GM12864 (cell line): Measurements from ENCODE around the gene CTAGE1.
"Not testable (repeated sequence)": the region's sequence is repeated elsewhere in the genome, so short reads cannot be mapped to it uniquely, and the experiment has no call there.

Experiments
- DNase-seq: peaks from one replicate; pipeline ENCODE4 v3.0.0-alpha.2; 2011; ENCODE audit warnings: low read depth
- H3K4me3 ChIP-seq: 2 replicates; pipeline ENCODE4 v1.5.1; 2011; ENCODE audit warnings: mild to moderate bottlenecking, low read depth, low read length, control low read depth
- TF ChIP-seq, protein P1 (sequence below): IDR thresholded peaks from 2 replicates; pipeline ENCODE4 v1.5.1; 2011; ENCODE audit warnings: low read depth, mild to moderate bottlenecking, moderate library complexity, low read length, control low read depth, inconsistent platforms; ENCODE audit errors: missing control alignments

The CTAGE1 gene

DNA sequence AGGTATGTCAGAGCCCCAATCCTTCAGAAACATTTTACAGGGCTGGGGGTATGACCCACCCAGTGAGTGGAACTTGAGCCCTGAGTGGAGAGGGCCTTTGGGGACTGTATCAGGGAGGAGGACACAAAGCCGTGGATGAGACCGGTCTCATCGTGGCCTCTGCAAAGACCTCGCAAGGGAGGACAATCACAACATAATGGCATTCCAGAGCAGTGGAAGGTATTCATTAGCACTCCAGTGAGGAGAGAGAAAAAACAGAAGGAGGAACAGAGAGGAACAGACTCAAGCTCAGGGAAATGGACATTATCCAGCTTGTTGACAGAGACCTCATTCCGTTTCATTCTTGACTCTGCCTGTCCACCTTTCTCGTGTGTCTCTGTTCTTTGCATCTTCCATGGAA, 38.8 kb upstream of the CTAGE1 start:
- H3K4me3 ChIP-seq = no peak overlapping the region
- no peak for DNase-seq
- TF ChIP-seq, protein P1, sequence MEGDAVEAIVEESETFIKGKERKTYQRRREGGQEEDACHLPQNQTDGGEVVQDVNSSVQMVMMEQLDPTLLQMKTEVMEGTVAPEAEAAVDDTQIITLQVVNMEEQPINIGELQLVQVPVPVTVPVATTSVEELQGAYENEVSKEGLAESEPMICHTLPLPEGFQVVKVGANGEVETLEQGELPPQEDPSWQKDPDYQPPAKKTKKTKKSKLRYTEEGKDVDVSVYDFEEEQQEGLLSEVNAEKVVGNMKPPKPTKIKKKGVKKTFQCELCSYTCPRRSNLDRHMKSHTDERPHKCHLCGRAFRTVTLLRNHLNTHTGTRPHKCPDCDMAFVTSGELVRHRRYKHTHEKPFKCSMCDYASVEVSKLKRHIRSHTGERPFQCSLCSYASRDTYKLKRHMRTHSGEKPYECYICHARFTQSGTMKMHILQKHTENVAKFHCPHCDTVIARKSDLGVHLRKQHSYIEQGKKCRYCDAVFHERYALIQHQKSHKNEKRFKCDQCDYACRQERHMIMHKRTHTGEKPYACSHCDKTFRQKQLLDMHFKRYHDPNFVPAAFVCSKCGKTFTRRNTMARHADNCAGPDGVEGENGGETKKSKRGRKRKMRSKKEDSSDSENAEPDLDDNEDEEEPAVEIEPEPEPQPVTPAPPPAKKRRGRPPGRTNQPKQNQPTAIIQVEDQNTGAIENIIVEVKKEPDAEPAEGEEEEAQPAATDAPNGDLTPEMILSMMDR = no peak

DNA sequence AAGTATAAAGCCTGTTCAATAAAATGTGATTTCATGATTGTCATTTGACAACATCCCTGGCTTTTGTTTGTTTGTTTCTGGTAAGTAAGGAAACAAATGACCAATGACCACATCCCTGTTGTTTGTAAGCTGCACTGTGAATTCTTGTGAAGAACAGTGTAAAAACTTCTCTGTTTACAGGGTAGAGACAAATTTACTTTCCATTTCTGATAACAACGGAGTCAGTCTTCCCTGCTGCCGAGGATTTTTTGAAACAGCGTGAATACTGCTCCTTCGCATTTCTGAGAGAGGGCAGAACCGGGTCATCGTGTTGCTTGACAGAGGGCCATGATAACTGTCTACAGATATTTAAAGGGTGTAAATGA, 38.4 kb upstream of the CTAGE1 start:
- TF ChIP-seq, protein P1 = no peak
- DNase-seq = no peak
- no peak overlapping the region for H3K4me3 ChIP-seq

DNA sequence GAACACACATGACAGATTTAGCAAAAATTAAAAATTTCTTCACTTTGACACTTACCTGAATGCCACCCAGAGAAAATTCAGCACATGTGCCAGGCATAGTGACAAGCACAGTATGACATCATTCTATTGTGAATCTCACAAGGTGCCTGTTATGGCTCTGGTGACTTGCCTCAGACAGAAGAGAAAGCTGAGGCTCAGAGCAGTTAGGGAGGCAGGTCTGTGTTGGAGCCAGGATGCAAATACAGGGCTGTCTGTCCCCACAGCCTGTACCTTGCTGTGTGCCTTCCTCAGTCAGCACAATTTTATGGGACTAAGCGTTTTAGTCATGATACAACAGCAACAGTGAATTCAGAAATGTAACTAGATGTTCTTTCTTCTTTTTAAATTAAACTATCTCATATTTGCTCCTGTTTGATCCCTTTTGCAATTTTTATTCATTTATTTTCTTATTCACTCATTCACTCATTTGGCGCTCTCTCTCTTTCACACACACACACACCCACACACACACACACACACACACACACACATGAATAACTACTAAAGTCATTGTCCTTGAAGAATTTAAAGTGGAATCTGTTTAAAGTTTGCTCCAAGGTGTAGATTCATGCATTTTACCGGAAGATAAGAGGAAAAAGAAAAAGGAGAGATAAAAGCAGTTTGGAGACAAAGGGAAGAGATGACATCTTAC, 37.9 kb upstream of the CTAGE1 start:
- TF ChIP-seq, protein P1 = no peak
- no peak for DNase-seq
- no peak overlapping the region for H3K4me3 ChIP-seq

DNA sequence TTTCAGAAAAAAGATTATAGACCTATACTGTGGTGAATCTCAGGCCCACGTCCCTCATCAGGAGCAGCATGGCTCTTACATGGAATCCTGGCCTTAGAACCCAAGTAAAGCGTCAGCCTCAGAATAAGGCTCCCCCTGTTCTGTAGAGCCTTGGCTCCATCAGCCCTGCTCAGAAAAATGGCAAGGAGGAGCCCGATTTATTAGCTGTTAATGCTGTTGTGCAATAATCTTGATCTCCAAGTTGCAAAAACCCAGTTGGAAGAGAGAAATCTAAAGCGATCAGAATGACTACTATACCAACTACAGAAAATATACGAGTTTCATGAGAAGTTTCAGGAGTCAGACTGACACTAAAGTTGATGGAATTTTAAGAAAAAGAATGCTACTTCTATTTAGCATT, 35.6 kb upstream of the CTAGE1 start:
- no peak overlapping the region for H3K4me3 ChIP-seq
- DNase-seq = no peak
- TF ChIP-seq, protein P1 = no peak

DNA sequence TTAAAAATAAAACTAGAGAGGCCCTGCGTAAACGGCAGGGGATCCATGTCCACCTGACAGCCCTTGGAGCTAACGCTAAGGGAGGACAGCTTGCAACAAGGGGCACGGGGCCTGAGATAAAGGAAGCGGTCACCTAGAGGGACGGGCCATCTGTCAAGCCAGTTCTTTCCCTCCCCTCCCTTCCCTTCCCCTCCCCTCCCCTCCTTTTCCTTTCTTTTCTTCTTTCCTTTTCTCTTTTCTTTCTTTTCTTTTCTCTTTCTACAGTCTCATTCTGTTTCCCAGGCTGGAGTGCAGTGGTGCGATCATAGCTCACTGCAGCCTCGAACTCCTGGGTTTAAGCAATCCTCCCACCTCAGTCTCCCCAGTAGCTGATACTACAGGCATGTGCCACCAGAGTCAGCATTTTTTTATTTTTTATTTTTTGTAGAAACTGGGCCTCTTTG, 34.5 kb upstream of the CTAGE1 start:
- TF ChIP-seq, protein P1 = no peak
- H3K4me3 ChIP-seq = no peak overlapping the region
- no peak for DNase-seq

DNA sequence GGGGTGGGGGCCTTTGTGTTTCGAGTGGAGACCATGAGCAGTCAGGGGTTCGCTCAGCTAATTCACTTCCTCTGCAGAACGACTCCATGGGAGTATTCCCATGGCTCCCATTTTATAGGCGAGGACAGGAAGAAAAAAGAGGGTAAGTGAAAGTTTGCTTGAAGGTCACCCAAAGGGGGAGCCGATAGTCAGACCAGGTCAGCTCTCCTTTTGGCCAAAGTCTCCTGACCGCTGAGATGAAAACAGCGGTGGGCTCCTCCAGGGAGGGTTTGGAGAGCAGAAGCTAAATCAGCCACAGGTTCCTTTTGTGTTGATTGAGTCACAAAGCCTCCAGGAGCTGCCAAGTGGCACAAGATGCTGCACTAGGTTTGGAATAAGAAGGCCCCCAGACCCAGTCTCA, 34.1 kb upstream of the CTAGE1 start:
- no peak for DNase-seq
- H3K4me3 ChIP-seq = no peak overlapping the region
- TF ChIP-seq, protein P1 = no peak

DNA sequence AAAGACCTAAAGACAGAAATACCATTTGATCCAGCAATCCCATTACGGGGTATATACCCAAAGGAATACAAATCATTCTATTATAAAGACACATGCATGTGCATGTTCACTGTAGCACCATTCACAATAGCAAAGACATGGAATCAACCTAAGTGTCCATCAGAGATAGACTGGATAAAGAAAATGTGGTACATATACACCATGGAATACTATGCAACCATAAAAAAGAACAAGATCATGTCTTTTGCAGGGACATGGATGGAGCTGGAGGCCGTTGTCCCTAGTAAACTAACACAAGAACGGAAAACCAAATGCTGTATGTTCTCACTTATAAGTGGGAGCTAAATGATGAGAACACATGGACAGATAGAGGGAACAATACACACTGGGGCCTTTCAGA, 33.1 kb upstream of the CTAGE1 start:
- H3K4me3 ChIP-seq, DNase-seq: not testable (repeated sequence)

DNA sequence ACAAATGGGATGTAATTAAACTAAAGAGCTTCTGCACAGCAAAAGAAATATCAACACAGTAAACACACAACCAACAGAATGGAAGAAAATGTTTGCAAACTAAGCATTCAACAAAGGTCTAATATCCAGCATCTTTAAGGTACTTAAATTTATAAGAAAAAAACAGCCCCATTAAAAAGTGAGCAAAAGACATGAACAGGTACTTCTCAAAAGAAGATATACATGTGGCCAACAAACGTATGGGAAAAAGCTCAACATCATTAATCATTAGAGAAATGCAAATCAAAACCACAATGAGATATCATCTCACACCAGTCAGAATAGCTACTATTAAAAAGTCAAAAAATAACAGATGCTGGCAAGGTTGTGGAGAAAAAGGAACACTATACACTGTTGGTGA, 32.6 kb upstream of the CTAGE1 start:
- not testable (repeated sequence) for DNase-seq, H3K4me3 ChIP-seq

DNA sequence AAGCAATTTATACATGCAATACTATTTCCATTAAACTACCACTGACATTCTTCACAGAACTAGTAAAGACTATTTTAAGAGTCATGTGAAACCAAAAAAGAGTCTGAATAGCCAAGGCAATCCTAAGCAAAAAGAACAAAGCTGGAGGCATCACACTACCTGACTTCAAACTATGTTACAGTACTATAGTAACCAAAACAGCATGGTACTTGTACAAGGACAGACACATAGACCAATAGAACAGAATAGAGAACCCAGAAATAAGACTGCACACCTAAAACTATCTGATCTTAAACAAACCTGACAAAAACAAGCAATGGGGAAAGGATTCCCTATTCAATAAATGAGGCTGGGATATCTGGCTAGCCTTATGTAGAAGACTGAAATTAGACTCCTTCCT, 32.0 kb upstream of the CTAGE1 start:
- DNase-seq, H3K4me3 ChIP-seq: not testable (repeated sequence)
